ENCODE measurements around the gene ATXN7L2.

ATXN7L2 gene

GRCh38 chr1:109514846-109515245 lies 31.1 kb downstream of the ATXN7L2 start:
- no peak overlapping the region for H3K27ac ChIP-seq (ENCODE audit: low read length)
- no peaks in the 10 kb centered on the region for H3K9me3 ChIP-seq (ENCODE audit: insufficient read depth, low read depth, low read length)
- H3K27me3 ChIP-seq (ENCODE audit: insufficient read depth, low read length): peaks cover 23% of the 10 kb centered on the region
- no peak overlapping the region for H3K9ac ChIP-seq (ENCODE audit: low read depth, low read length)
- H3K36me3 ChIP-seq (ENCODE audit: insufficient read depth, low read depth, low read length): no peaks in the 10 kb centered on the region
- H3K4me1 ChIP-seq (ENCODE audit: insufficient read depth, low read length): 0 out of 2 replicates have a peak, but pooled peaks cover 2% of the 10 kb centered on the region
- H3K4me3 ChIP-seq (ENCODE audit: low read length): no peak overlapping the region

DNA sequence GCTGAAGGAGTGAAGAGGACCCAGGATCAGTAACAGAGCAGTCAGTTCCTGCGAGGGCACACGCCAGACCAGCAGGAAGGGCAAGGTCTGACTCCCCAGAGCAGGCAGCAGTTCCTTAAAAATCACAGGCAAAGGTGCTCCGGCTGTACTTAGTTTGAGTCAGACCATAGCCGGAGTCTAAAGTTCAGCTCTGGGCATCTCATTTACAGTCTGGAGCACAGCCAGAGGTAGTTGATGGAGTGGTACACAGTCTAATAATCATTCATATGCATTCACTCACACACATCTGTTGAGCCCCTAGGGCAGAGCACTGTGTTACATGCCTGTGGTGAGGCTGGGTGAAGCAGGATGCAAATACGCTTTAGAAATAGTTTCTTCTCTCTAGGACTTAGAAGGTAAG lies 33.2 kb downstream of the ATXN7L2 start:
- Histone ChIP-seq H3K27me3 (ENCODE audit: insufficient read depth, low read length) (peaks cover 2% of the 10 kb centered on the region; the same call in 1 of the 2 replicates), H3K9ac (ENCODE audit: low read depth, low read length) (no peak overlapping the region), H3K27ac (ENCODE audit: low read length) (no peak overlapping the region), H3K36me3 (ENCODE audit: insufficient read depth, low read depth, low read length) (no peaks in the 10 kb centered on the region), H3K4me1 (ENCODE audit: insufficient read depth, low read length) (no peaks in the 10 kb centered on the region), H3K9me3 (ENCODE audit: insufficient read depth, low read depth, low read length) (no peaks in the 10 kb centered on the region), H3K4me3 (ENCODE audit: low read length) (no peak overlapping the region)

DNA sequence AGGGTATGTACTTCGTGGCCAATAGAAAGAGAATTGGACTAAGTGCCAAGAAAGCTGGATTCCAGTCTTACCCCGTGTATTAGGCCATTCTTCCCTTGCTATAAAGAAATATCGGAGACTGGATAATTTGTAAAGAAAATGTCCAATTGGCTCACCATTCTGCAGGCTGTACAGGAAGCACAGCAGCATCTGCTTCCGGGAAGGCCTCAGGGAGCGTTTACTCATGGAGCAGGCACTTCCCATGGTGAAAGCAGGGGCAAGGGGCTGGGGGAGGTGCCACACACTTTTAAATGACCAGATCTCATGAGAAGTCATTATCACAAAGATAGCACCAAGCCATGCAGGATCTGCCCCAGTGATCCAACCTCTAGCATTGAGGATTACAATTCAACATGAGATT lies 33.6 kb downstream of the ATXN7L2 start:
- no peaks in the 10 kb centered on the region for H3K36me3 ChIP-seq (ENCODE audit: insufficient read depth, low read depth, low read length)
- H3K9me3 ChIP-seq (ENCODE audit: insufficient read depth, low read depth, low read length): no peaks in the 10 kb centered on the region
- no peak overlapping the region for H3K4me3 ChIP-seq (ENCODE audit: low read length)
- H3K27ac ChIP-seq (ENCODE audit: low read length): no peak overlapping the region
- no peaks in the 10 kb centered on the region for H3K27me3 ChIP-seq (ENCODE audit: insufficient read depth, low read length)
- H3K9ac ChIP-seq (ENCODE audit: low read depth, low read length): no peak overlapping the region
- no peaks in the 10 kb centered on the region for H3K4me1 ChIP-seq (ENCODE audit: insufficient read depth, low read length)

DNA sequence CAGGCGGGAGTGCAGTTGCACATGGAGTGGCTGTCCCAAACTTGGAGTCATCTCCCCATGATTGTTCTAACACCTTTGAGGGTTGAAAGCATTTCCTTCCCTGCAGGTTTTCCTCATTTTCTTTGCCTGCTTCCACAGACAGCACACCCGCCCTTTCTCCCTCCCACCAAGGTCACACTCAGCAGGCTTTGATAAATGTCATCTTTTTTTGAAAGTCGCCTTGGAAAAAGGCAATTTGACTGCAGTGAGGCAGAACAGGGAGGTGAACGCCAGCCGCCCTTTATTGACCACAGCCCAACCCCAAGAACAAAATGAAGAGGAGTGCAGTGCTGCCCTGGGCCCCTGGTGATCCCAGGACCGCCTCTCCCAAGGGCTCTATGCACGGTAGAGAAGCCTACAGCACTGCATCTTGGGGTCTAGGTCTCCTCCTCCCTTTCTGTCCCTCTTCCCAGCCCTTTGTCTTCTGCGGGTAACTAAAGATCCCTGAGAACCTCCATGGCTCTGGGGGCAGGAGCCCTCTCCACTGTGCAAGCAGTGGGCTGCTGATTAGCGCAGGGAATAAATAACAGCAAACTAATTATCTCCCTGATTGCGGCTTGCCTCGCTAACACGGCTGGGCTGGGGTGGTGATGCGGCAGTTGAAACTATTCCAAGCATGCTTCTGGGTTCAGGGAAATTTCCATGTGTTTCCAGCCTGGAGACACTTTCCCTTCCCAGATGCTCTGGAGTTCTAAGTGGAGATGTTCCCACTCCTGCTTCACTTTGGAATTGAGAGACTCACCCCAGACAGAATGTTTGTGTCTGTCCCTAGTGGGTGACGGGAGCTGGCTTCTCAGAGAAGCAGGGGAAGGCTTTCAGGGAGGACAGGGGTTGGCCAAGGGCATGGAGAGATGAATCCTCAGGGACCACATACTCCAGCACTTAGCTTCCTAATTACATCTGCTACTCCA lies 37.6 kb downstream of the ATXN7L2 start:
- Histone ChIP-seq H3K4me1 (ENCODE audit: insufficient read depth, low read length) (no peaks in the 10 kb centered on the region), H3K27ac (ENCODE audit: low read length) (no peak overlapping the region), H3K27me3 (ENCODE audit: insufficient read depth, low read length) (no peaks in the 10 kb centered on the region), H3K4me3 (ENCODE audit: low read length) (no peak overlapping the region), H3K9me3 (ENCODE audit: insufficient read depth, low read depth, low read length) (no peaks in the 10 kb centered on the region), H3K9ac (ENCODE audit: low read depth, low read length) (no peak overlapping the region), H3K36me3 (ENCODE audit: insufficient read depth, low read depth, low read length) (no peaks in the 10 kb centered on the region)

GRCh38 chr1:109522026-109522425 lies 38.3 kb downstream of the ATXN7L2 start:
- no peak overlapping the region for H3K27ac ChIP-seq (ENCODE audit: low read length)
- no peaks in the 10 kb centered on the region for H3K9me3 ChIP-seq (ENCODE audit: insufficient read depth, low read depth, low read length)
- H3K9ac ChIP-seq (ENCODE audit: low read depth, low read length): no peak overlapping the region
- H3K4me3 ChIP-seq (ENCODE audit: low read length): no peak overlapping the region
- H3K4me1 ChIP-seq (ENCODE audit: insufficient read depth, low read length): no peaks in the 10 kb centered on the region
- no peaks in the 10 kb centered on the region for H3K36me3 ChIP-seq (ENCODE audit: insufficient read depth, low read depth, low read length)
- H3K27me3 ChIP-seq (ENCODE audit: insufficient read depth, low read length): no peaks in the 10 kb centered on the region

DNA sequence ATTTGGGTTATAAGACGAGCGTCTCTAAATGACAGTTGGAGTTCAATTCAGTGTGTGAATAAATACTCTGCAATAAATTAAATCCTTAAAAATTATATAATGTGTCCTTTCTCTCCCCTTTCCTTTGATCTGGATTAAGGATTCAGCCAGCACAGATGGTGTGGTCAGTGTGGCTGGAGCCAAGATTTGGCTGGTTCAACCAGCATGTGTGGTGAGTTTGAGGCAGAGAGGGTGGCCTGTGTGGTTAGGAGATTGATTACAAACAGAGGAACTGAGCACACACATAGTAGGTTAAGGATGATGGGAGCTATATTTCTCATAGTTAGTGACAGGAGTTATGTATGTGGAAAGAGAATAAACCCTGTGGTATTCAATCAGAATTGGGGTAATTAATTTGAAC lies 40.0 kb downstream of the ATXN7L2 start:
- no peaks in the 10 kb centered on the region for H3K36me3 ChIP-seq (ENCODE audit: insufficient read depth, low read depth, low read length)
- H3K9me3 ChIP-seq (ENCODE audit: insufficient read depth, low read depth, low read length): no peaks in the 10 kb centered on the region
- no peak overlapping the region for H3K27ac ChIP-seq (ENCODE audit: low read length)
- H3K9ac ChIP-seq (ENCODE audit: low read depth, low read length): no peak overlapping the region
- H3K4me1 ChIP-seq (ENCODE audit: insufficient read depth, low read length): no peaks in the 10 kb centered on the region
- no peaks in the 10 kb centered on the region for H3K27me3 ChIP-seq (ENCODE audit: insufficient read depth, low read length)
- no peak overlapping the region for H3K4me3 ChIP-seq (ENCODE audit: low read length)

- H3K27me3 ChIP-seq (ENCODE audit: insufficient read depth, low read length): no peaks in the 10 kb centered on the region; the same call in 1 of the 2 replicates
- H3K4me3 ChIP-seq (ENCODE audit: low read length): no peak overlapping the region
- H3K9me3 ChIP-seq (ENCODE audit: insufficient read depth, low read depth, low read length): no peaks in the 10 kb centered on the region
- no peaks in the 10 kb centered on the region for H3K36me3 ChIP-seq (ENCODE audit: insufficient read depth, low read depth, low read length)
- H3K27ac ChIP-seq (ENCODE audit: low read length): no peak overlapping the region
- H3K9ac ChIP-seq (ENCODE audit: low read depth, low read length): no peak overlapping the region
- H3K4me1 ChIP-seq (ENCODE audit: insufficient read depth, low read length): no peaks in the 10 kb centered on the region
Measured at GRCh38 chr1:109527098-109527811, 43.5 kb downstream of the ATXN7L2 start.

DNA sequence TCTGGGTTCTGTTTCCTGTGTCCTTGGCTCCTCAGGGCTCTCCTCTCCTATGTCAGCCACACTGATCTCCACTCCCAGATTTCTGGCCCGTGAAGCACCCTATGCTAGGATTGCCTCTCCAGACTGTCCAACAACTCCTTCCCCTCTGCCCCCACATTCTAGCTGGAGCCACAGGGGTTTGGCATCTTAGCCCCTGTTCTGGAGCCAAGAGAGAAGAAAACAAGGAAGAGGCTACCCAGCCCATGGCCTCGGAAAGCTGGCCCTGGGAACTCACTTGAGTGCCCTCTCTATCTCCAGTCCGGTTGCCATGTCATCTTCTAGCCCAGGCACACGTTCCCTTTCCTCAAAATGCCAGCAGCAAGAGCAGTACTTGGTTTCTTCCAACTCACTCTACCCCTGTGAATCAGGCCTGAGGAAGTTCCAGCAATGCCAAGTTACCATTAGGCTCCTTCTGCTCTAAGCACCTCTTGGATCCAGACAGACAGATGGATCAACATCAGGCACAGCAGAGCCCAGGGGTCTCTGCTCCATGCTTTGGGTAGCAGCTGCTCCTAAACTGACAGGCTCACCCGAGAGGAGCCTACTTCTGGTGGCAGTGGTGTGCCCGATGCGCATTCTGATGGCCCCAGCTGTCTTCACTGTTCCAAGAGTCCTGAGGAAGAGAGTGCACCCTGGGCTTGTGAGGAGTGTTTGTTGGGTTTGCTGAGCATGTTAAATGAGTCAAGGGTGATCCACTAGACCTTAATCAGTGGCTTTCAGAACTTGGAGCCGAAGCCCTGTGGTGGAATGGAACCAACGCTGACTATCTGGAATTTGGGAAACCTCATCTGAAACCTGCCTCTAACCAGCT lies 44.4 kb downstream of the ATXN7L2 start:
- Histone ChIP-seq H3K36me3 (ENCODE audit: insufficient read depth, low read depth, low read length) (no peaks in the 10 kb centered on the region), H3K4me1 (ENCODE audit: insufficient read depth, low read length) (no peaks in the 10 kb centered on the region), H3K9ac (ENCODE audit: low read depth, low read length) (no peak overlapping the region), H3K9me3 (ENCODE audit: insufficient read depth, low read depth, low read length) (no peaks in the 10 kb centered on the region), H3K27me3 (ENCODE audit: insufficient read depth, low read length) (no peaks in the 10 kb centered on the region; the same call in 1 of the 2 replicates), H3K4me3 (ENCODE audit: low read length) (no peak overlapping the region), H3K27ac (ENCODE audit: low read length) (no peak overlapping the region)

DNA sequence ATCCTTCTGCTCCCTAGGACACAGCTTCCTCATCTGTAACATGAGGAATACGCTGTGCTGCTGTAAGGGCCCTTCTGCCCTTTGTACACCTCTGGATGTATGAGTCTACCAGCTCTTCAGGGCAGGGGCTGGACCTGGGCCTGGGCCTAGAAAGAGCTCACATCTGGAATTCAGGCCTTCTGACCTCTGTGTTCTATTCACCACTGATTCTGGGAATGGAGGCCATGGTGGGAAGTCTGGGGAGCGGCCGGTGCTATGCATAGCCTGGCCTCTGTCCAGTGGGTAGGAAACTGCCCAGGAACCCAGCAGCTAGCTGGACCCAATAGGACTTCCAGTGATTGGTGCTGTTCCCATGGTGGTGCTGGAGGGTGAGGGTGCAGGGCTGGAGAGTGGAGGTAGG lies 45.0 kb downstream of the ATXN7L2 start:
- no peaks in the 10 kb centered on the region for H3K9me3 ChIP-seq (ENCODE audit: insufficient read depth, low read depth, low read length)
- H3K9ac ChIP-seq (ENCODE audit: low read depth, low read length): no peak overlapping the region
- H3K36me3 ChIP-seq (ENCODE audit: insufficient read depth, low read depth, low read length): no peaks in the 10 kb centered on the region
- H3K27ac ChIP-seq (ENCODE audit: low read length): no peak overlapping the region
- no peaks in the 10 kb centered on the region; the same call in 1 of the 2 replicates for H3K27me3 ChIP-seq (ENCODE audit: insufficient read depth, low read length)
- no peak overlapping the region for H3K4me3 ChIP-seq (ENCODE audit: low read length)
- H3K4me1 ChIP-seq (ENCODE audit: insufficient read depth, low read length): no peaks in the 10 kb centered on the region

DNA sequence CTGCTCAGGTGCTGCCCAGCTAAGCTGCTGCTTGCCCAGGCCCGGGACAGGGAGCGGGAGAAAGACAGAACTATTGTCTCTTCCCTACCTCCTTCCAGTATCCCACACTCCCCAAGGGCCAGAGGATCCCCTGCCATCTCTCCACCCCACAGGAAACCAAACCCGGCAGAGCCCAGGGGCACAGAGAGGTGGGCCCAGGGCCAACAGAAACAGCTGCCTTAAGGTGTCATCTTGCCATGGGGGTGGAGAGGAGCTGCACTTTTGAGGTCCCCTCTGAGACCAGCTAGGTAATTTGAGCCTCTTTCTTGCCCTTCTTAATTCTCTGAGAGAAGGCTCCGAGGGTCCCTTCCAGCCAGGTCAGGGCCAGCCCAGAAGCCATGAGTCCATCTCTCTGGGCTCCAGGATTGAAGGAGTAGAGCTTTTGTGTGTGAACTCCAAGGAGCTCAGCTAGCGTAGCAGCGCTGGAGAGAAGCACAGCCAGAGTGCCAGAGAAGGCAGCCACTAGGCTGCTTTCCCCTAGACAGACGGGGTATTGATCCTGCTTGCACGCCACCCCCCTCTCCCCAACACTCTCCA lies 46.3 kb downstream of the ATXN7L2 start:
- no peak overlapping the region for H3K27ac ChIP-seq (ENCODE audit: low read length)

GRCh38 chr1:109530457-109531087 lies 46.9 kb downstream of the ATXN7L2 start:
- Histone ChIP-seq H3K36me3 (ENCODE audit: insufficient read depth, low read depth, low read length) (no peaks in the 10 kb centered on the region), H3K9ac (ENCODE audit: low read depth, low read length) (no peak overlapping the region), H3K9me3 (ENCODE audit: insufficient read depth, low read depth, low read length) (no peaks in the 10 kb centered on the region), H3K27me3 (ENCODE audit: insufficient read depth, low read length) (no peaks in the 10 kb centered on the region; the same call in 1 of the 2 replicates), H3K27ac (ENCODE audit: low read length) (no peak overlapping the region), H3K4me3 (ENCODE audit: low read length) (no peak overlapping the region), H3K4me1 (ENCODE audit: insufficient read depth, low read length) (no peaks in the 10 kb centered on the region)

More for the DNA sequence above, 46.3 kb downstream of the ATXN7L2 start:
- H3K27me3 ChIP-seq (ENCODE audit: insufficient read depth, low read length): no peaks in the 10 kb centered on the region; the same call in 1 of the 2 replicates
- H3K9me3 ChIP-seq (ENCODE audit: insufficient read depth, low read depth, low read length): no peaks in the 10 kb centered on the region
- no peak overlapping the region for H3K9ac ChIP-seq (ENCODE audit: low read depth, low read length)
- H3K4me3 ChIP-seq (ENCODE audit: low read length): no peak overlapping the region
- H3K4me1 ChIP-seq (ENCODE audit: insufficient read depth, low read length): no peaks in the 10 kb centered on the region
- H3K36me3 ChIP-seq (ENCODE audit: insufficient read depth, low read depth, low read length): no peaks in the 10 kb centered on the region
